Mesendoderm (in vitro differentiated cells): ENCODE results near the gene CSNK1G3.

Source experiments
- DNase-seq: peaks from one replicate; pipeline ENCODE4 v3.0.0; 2013
- H2AK5ac ChIP-seq: 2 replicates; pipeline ENCODE4 v1.6.1; 2013; ENCODE audit warnings: low read length, inconsistent platforms
- H2BK120ac ChIP-seq: 2 replicates; pipeline ENCODE4 v1.6.1; 2013; ENCODE audit warnings: low read depth, mild to moderate bottlenecking, low read length, moderate library complexity, mixed read lengths
- H2BK15ac ChIP-seq: replicated peaks from 2 replicates; pipeline ENCODE4 v1.6.1; 2013; ENCODE audit warnings: low read depth, mild to moderate bottlenecking, moderate library complexity
- H2BK5ac ChIP-seq: 2 replicates; pipeline ENCODE4 v1.6.1; 2013; ENCODE audit warnings: low read length, inconsistent platforms
- H3K18ac ChIP-seq: 2 replicates; pipeline ENCODE4 v1.6.1; 2013; ENCODE audit warnings: mild to moderate bottlenecking, low read length, mixed read lengths
- H3K23ac ChIP-seq: one replicate; pipeline ENCODE4 v1.6.1; 2013; ENCODE audit warnings: low read length
- H3K27ac ChIP-seq: 2 replicates; pipeline ENCODE4 v1.5.1; 2013; ENCODE audit warnings: low read depth, mild to moderate bottlenecking, inconsistent platforms, low read length, moderate library complexity
- H3K27me3 ChIP-seq: 2 replicates; pipeline ENCODE4 v1.6.1; 2013; ENCODE audit warnings: low read length, control low read depth, mild to moderate bottlenecking, inconsistent platforms; ENCODE audit not compliant: insufficient read depth, poor library complexity
- H3K36me3 ChIP-seq: 2 replicates; pipeline ENCODE4 v1.6.1; 2013; ENCODE audit warnings: low read length, inconsistent platforms; ENCODE audit not compliant: control insufficient read depth, insufficient read depth
- H3K4ac ChIP-seq: one replicate; pipeline ENCODE4 v1.6.1; 2013; ENCODE audit warnings: low read depth, mild to moderate bottlenecking, low read length, moderate library complexity
- H3K4me1 ChIP-seq: 2 replicates; pipeline ENCODE4 v1.6.1; 2013; ENCODE audit warnings: low read depth, low read length, inconsistent platforms; ENCODE audit not compliant: control insufficient read depth
- H3K4me2 ChIP-seq: 2 replicates; pipeline ENCODE4 v1.6.1; 2013; ENCODE audit warnings: low read length
- H3K4me3 ChIP-seq: 2 replicates; pipeline ENCODE4 v1.5.1; 2013; ENCODE audit warnings: mild to moderate bottlenecking, low read length
- H3K56ac ChIP-seq: one replicate; pipeline ENCODE4 v1.6.1; 2013; ENCODE audit warnings: low read length
- H3K79me1 ChIP-seq: 2 replicates; pipeline ENCODE4 v1.6.1; 2013; ENCODE audit warnings: low read length, inconsistent platforms
- H3K79me2 ChIP-seq: 2 replicates; pipeline ENCODE4 v1.6.1; 2013; ENCODE audit warnings: mild to moderate bottlenecking, low read length; ENCODE audit not compliant: control insufficient read depth, insufficient read depth
- H3K9ac ChIP-seq: 2 replicates; pipeline ENCODE4 v1.6.1; 2013; ENCODE audit warnings: low read length, inconsistent platforms
- H4K5ac ChIP-seq: one replicate; pipeline ENCODE4 v1.6.1; 2013; ENCODE audit warnings: low read length
- H4K8ac ChIP-seq: one replicate; pipeline ENCODE4 v1.6.1; 2013; ENCODE audit warnings: low read depth, mild to moderate bottlenecking, control low read depth, low read length, moderate library complexity
- WGBS: extraction: QIAGEN DNeasy Blood & Tissue Kit; methylation state at CpG from one replicate; pipeline ENCODE4 v1.1.7; 2013; ENCODE audit warnings: low lambda C conversion rate, missing lambda C conversion rate; ENCODE audit not compliant: insufficient coverage; ENCODE audit errors: extremely low coverage; 5-methylcytosine and 5-hydroxymethylcytosine counted together

The CSNK1G3 gene

GRCh38 chr5:123538670-123539459, 26.9 kb downstream of the CSNK1G3 start:
- Histone ChIP-seq H4K8ac (no peak overlapping the region), H3K36me3 (no peaks in the 10 kb centered on the region), H4K5ac (no peak overlapping the region), H3K56ac (peak overlapping the region; percentile 39), H2BK120ac (no peak overlapping the region), H3K79me1 (peaks cover 10% of the 10 kb centered on the region), H2BK15ac (no peak overlapping the region), H3K27me3 (no peaks in the 10 kb centered on the region), H3K79me2 (peaks cover 28% of the 10 kb centered on the region), H3K4me1 (peaks cover 2% of the 10 kb centered on the region), H2AK5ac (no peak overlapping the region), H2BK5ac (no peak overlapping the region), H3K4ac (peak overlapping the region; percentile 37), H3K18ac (no peak overlapping the region), H3K4me2 (no peak overlapping the region), H3K4me3 (no peak overlapping the region), H3K9ac (no peak overlapping the region), H3K23ac (no peak overlapping the region), H3K27ac (peak overlapping the region; percentile 19)
- WGBS, result no CpG with 5 or more reads among the region's 8 CpGs
- peak; percentile 89 for DNase-seq

GRCh38 chr5:123540534-123540933, 28.6 kb downstream of the CSNK1G3 start:
- Histone ChIP-seq H3K56ac (no peak overlapping the region), H4K5ac (no peak overlapping the region), H3K4me2 (no peak overlapping the region), H3K4me1 (peaks cover 2% of the 10 kb centered on the region), H3K79me1 (peaks cover 10% of the 10 kb centered on the region), H3K79me2 (peaks cover 23% of the 10 kb centered on the region), H3K9ac (no peak overlapping the region), H3K27me3 (no peaks in the 10 kb centered on the region), H3K4me3 (no peak overlapping the region), H3K36me3 (no peaks in the 10 kb centered on the region), H2BK120ac (no peak overlapping the region), H2BK15ac (no peak overlapping the region), H3K4ac (no peak overlapping the region), H3K27ac (no peak overlapping the region), H3K18ac (no peak overlapping the region), H3K23ac (no peak overlapping the region), H4K8ac (no peak overlapping the region), H2BK5ac (no peak overlapping the region), H2AK5ac (no peak overlapping the region)
- WGBS, result no CpG with 5 or more reads among the region's 7 CpGs
- DNase-seq, result no peak

- DNase-seq, result peak; percentile 6
- no CpG with 5 or more reads among the region's 3 CpGs for WGBS
- Histone ChIP-seq H2BK120ac (no peak overlapping the region), H4K5ac (no peak overlapping the region), H2AK5ac (no peak overlapping the region), H3K27me3 (no peaks in the 10 kb centered on the region), H3K18ac (no peak overlapping the region), H3K9ac (no peak overlapping the region), H4K8ac (no peak overlapping the region), H3K79me1 (peaks cover 10% of the 10 kb centered on the region), H3K27ac (no peak overlapping the region), H3K36me3 (no peaks in the 10 kb centered on the region), H3K4me2 (no peak overlapping the region), H2BK15ac (no peak overlapping the region), H3K4ac (no peak overlapping the region), H3K79me2 (peaks cover 21% of the 10 kb centered on the region), H3K23ac (no peak overlapping the region), H2BK5ac (no peak overlapping the region), H3K4me1 (peaks cover 2% of the 10 kb centered on the region), H3K4me3 (no peak overlapping the region), H3K56ac (no peak overlapping the region)
Observed at GRCh38 chr5:123543438-123543837, 31.5 kb downstream of the CSNK1G3 start.

- no peak overlapping the region for H3K18ac ChIP-seq
- no peak overlapping the region for H2BK120ac ChIP-seq
- peaks cover 10% of the 10 kb centered on the region for H3K79me1 ChIP-seq
- H3K4me2 ChIP-seq, result no peak overlapping the region
- no peaks in the 10 kb centered on the region for H3K36me3 ChIP-seq
- no peak overlapping the region for H4K8ac ChIP-seq
- DNase-seq, result peak; percentile 53
- no peaks in the 10 kb centered on the region for H3K27me3 ChIP-seq
- no peak overlapping the region for H3K9ac ChIP-seq
- no peak overlapping the region for H4K5ac ChIP-seq
- no peak overlapping the region for H3K56ac ChIP-seq
- no peak overlapping the region for H3K23ac ChIP-seq
- no peak overlapping the region for H2BK5ac ChIP-seq
- 100% methylated on average over 1 of the region's 7 CpGs for WGBS
- H2AK5ac ChIP-seq, result no peak overlapping the region
- peaks cover 18% of the 10 kb centered on the region for H3K79me2 ChIP-seq
- no peak overlapping the region for H3K4ac ChIP-seq
- H3K4me3 ChIP-seq, result no peak overlapping the region
- no peaks in the 10 kb centered on the region for H3K4me1 ChIP-seq
- H3K27ac ChIP-seq, result no peak overlapping the region
- H2BK15ac ChIP-seq, result no peak overlapping the region
Observed at GRCh38 chr5:123545506-123545905, 33.5 kb downstream of the CSNK1G3 start.

GRCh38 chr5:123546657-123547056, 34.7 kb downstream of the CSNK1G3 start:
- no peak overlapping the region for H3K4me3 ChIP-seq
- H2BK5ac ChIP-seq, result no peak overlapping the region
- H4K8ac ChIP-seq, result no peak overlapping the region
- H3K27me3 ChIP-seq, result no peaks in the 10 kb centered on the region
- H3K18ac ChIP-seq, result no peak overlapping the region
- H3K56ac ChIP-seq, result no peak overlapping the region
- no peak overlapping the region for H2AK5ac ChIP-seq
- no peak overlapping the region for H3K4ac ChIP-seq
- no peak for DNase-seq
- no peak overlapping the region for H3K23ac ChIP-seq
- peaks cover 10% of the 10 kb centered on the region for H3K79me1 ChIP-seq
- H4K5ac ChIP-seq, result no peak overlapping the region
- WGBS, result no CpG with 5 or more reads among the region's 1 CpG
- no peak overlapping the region for H3K9ac ChIP-seq
- peaks cover 13% of the 10 kb centered on the region for H3K79me2 ChIP-seq
- H3K4me2 ChIP-seq, result no peak overlapping the region
- no peak overlapping the region for H2BK15ac ChIP-seq
- no peaks in the 10 kb centered on the region for H3K36me3 ChIP-seq
- H3K27ac ChIP-seq, result no peak overlapping the region
- H3K4me1 ChIP-seq, result no peaks in the 10 kb centered on the region
- H2BK120ac ChIP-seq, result no peak overlapping the region
